ENCODE results near the gene ADAM17.

ADAM17 gene

GRCh38 chr2:9480157-9480556 lies 75.5 kb downstream of the ADAM17 start:
- no peak overlapping the region for H4K91ac ChIP-seq (ENCODE audit: low read depth, low read length, poor library complexity)
- no peak overlapping the region for H2BK120ac ChIP-seq (ENCODE audit: low read depth, low read length)
- no CpG with 5 or more reads among the region's 4 CpGs for whole genome bisulfite sequencing, 2 donors (ENCODE audit: extremely low coverage in 2 of 2, insufficient read length in 2 of 2, insufficient replicate concordance in 1 of 2)
- H2BK12ac ChIP-seq (ENCODE audit: low read length), result no peak overlapping the region
- H3K4me2 ChIP-seq (ENCODE audit: insufficient read depth, low read length, poor library complexity, severe bottlenecking), result no peak overlapping the region
- peaks cover 0 to 4% of the 10 kb centered on the region in 2 donors for H3K9me3 ChIP-seq (replicated peaks in 1 of 2; ENCODE audit: control insufficient read depth in 2 of 2, insufficient read depth in 1 of 2, low read depth in 1 of 2, low read length in 2 of 2)
- H2AFZ ChIP-seq (ENCODE audit: low read length), result no peak overlapping the region
- no peak overlapping the region for H3K14ac ChIP-seq (ENCODE audit: low read length)
- H3K4me3 ChIP-seq (ENCODE audit: low read length in 2 of 2), result no peak overlapping the region
- H2BK5ac ChIP-seq (ENCODE audit: low read length), result no peak overlapping the region
- H3K4me1 ChIP-seq (ENCODE audit: control insufficient read depth in 2 of 2, insufficient read depth in 1 of 2, low read depth in 1 of 2, low read length in 2 of 2), result peaks cover 0 to 4% of the 10 kb centered on the region in 2 donors
- H3K23ac ChIP-seq (ENCODE audit: low read depth, low read length, poor library complexity), result no peak overlapping the region
- no peak overlapping the region for H4K8ac ChIP-seq (ENCODE audit: low read depth, low read length)
- no peak overlapping the region for H3K9ac ChIP-seq (ENCODE audit: low read depth, low read length, poor library complexity)
- DNase-seq (ENCODE audit: low spot score), result no peak
- H3K27ac ChIP-seq (replicated peaks; ENCODE audit: low read length), result no peak overlapping the region
- no peak overlapping the region for H3K4ac ChIP-seq (ENCODE audit: low read length)
- no peak overlapping the region for H2BK15ac ChIP-seq (ENCODE audit: low read length)
- H3K36me3 ChIP-seq (replicated peaks in 1 of 2; ENCODE audit: control insufficient read depth in 2 of 2, insufficient read depth in 2 of 2, low read length in 2 of 2), result peaks cover 18 to 52% of the 10 kb centered on the region in 2 donors
- H2AK5ac ChIP-seq (ENCODE audit: low read depth, low read length), result no peak overlapping the region
- H3K79me1 ChIP-seq (ENCODE audit: low read depth, low read length), result no peaks in the 10 kb centered on the region
- no peak overlapping the region for H3K18ac ChIP-seq (ENCODE audit: low read length)
- H3K27me3 ChIP-seq (ENCODE audit: control insufficient read depth in 3 of 3, insufficient read depth in 3 of 3, low read depth in 1 of 3, low read length in 3 of 3), result no peaks in the 10 kb centered on the region

GRCh38 chr2:9478526-9478925 lies 77.1 kb downstream of the ADAM17 start:
- peaks cover 8 to 43% of the 10 kb centered on the region in 2 donors for H3K36me3 ChIP-seq (replicated peaks in 1 of 2; ENCODE audit: control insufficient read depth in 2 of 2, insufficient read depth in 2 of 2, low read length in 2 of 2)
- H2AFZ ChIP-seq (ENCODE audit: low read length), result no peak overlapping the region
- no peak overlapping the region for H3K18ac ChIP-seq (ENCODE audit: low read length)
- H3K23ac ChIP-seq (ENCODE audit: low read depth, low read length, poor library complexity), result no peak overlapping the region
- H2BK12ac ChIP-seq (ENCODE audit: low read length), result no peak overlapping the region
- no peak overlapping the region for H4K8ac ChIP-seq (ENCODE audit: low read depth, low read length)
- no CpG with 5 or more reads among the region's 3 CpGs for WGBS, 2 donors (ENCODE audit: extremely low coverage in 2 of 2, insufficient read length in 2 of 2, insufficient replicate concordance in 1 of 2)
- H3K4me3 ChIP-seq (ENCODE audit: low read length in 2 of 2), result no peak overlapping the region
- H3K9ac ChIP-seq (ENCODE audit: low read depth, low read length, poor library complexity), result no peak overlapping the region
- H3K14ac ChIP-seq (ENCODE audit: low read length), result no peak overlapping the region
- H2AK5ac ChIP-seq (ENCODE audit: low read depth, low read length), result no peak overlapping the region
- H3K4ac ChIP-seq (ENCODE audit: low read length), result no peak overlapping the region
- peaks cover 0 to 6% of the 10 kb centered on the region in 2 donors for H3K9me3 ChIP-seq (replicated peaks in 1 of 2; ENCODE audit: control insufficient read depth in 2 of 2, insufficient read depth in 1 of 2, low read depth in 1 of 2, low read length in 2 of 2)
- H4K91ac ChIP-seq (ENCODE audit: low read depth, low read length, poor library complexity), result no peak overlapping the region
- no peak for DNase-seq (ENCODE audit: low spot score)
- H3K4me1 ChIP-seq (ENCODE audit: control insufficient read depth in 2 of 2, insufficient read depth in 1 of 2, low read depth in 1 of 2, low read length in 2 of 2), result peaks cover 0 to 4% of the 10 kb centered on the region in 2 donors
- no peak overlapping the region for H2BK5ac ChIP-seq (ENCODE audit: low read length)
- no peaks in the 10 kb centered on the region for H3K79me1 ChIP-seq (ENCODE audit: low read depth, low read length)
- no peak overlapping the region for H3K4me2 ChIP-seq (ENCODE audit: insufficient read depth, low read length, poor library complexity, severe bottlenecking)
- peak overlapping the region; percentile 22 for H3K27ac ChIP-seq (replicated peaks; ENCODE audit: low read length)
- H3K27me3 ChIP-seq (ENCODE audit: control insufficient read depth in 3 of 3, insufficient read depth in 3 of 3, low read depth in 1 of 3, low read length in 3 of 3), result no peaks in the 10 kb centered on the region
- no peak overlapping the region for H2BK120ac ChIP-seq (ENCODE audit: low read depth, low read length)
- H2BK15ac ChIP-seq (ENCODE audit: low read length), result no peak overlapping the region

- no peaks in the 10 kb centered on the region for H3K79me1 ChIP-seq (ENCODE audit: low read depth, low read length)
- no peak overlapping the region for H3K4me3 ChIP-seq (ENCODE audit: low read length in 2 of 2)
- no peak for DNase-seq (ENCODE audit: low spot score)
- no peak overlapping the region for H3K4me2 ChIP-seq (ENCODE audit: insufficient read depth, low read length, poor library complexity, severe bottlenecking)
- no peak overlapping the region for H2BK5ac ChIP-seq (ENCODE audit: low read length)
- H3K18ac ChIP-seq (ENCODE audit: low read length), result no peak overlapping the region
- H3K9me3 ChIP-seq (replicated peaks in 1 of 2; ENCODE audit: control insufficient read depth in 2 of 2, insufficient read depth in 1 of 2, low read depth in 1 of 2, low read length in 2 of 2), result peaks cover 0 to 6% of the 10 kb centered on the region in 2 donors
- H3K36me3 ChIP-seq (replicated peaks in 1 of 2; ENCODE audit: control insufficient read depth in 2 of 2, insufficient read depth in 2 of 2, low read length in 2 of 2), result peaks cover 5 to 43% of the 10 kb centered on the region in 2 donors
- no peak overlapping the region for H3K9ac ChIP-seq (ENCODE audit: low read depth, low read length, poor library complexity)
- no peak overlapping the region for H2AFZ ChIP-seq (ENCODE audit: low read length)
- no CpG with 5 or more reads among the region's 7 CpGs for WGBS, 2 donors (ENCODE audit: extremely low coverage in 2 of 2, insufficient read length in 2 of 2, insufficient replicate concordance in 1 of 2)
- H2BK120ac ChIP-seq (ENCODE audit: low read depth, low read length), result no peak overlapping the region
- H4K8ac ChIP-seq (ENCODE audit: low read depth, low read length), result no peak overlapping the region
- H3K14ac ChIP-seq (ENCODE audit: low read length), result no peak overlapping the region
- no peak overlapping the region for H3K27ac ChIP-seq (replicated peaks; ENCODE audit: low read length)
- no peak overlapping the region for H3K4ac ChIP-seq (ENCODE audit: low read length)
- no peak overlapping the region for H2BK12ac ChIP-seq (ENCODE audit: low read length)
- H3K4me1 ChIP-seq (ENCODE audit: control insufficient read depth in 2 of 2, insufficient read depth in 1 of 2, low read depth in 1 of 2, low read length in 2 of 2), result peaks cover 0 to 4% of the 10 kb centered on the region in 2 donors
- H4K91ac ChIP-seq (ENCODE audit: low read depth, low read length, poor library complexity), result no peak overlapping the region
- no peak overlapping the region for H2BK15ac ChIP-seq (ENCODE audit: low read length)
- no peaks in the 10 kb centered on the region for H3K27me3 ChIP-seq (ENCODE audit: control insufficient read depth in 3 of 3, insufficient read depth in 3 of 3, low read depth in 1 of 3, low read length in 3 of 3)
- H2AK5ac ChIP-seq (ENCODE audit: low read depth, low read length), result no peak overlapping the region
- no peak overlapping the region for H3K23ac ChIP-seq (ENCODE audit: low read depth, low read length, poor library complexity)
Measured at GRCh38 chr2:9477914-9478313, 77.7 kb downstream of the ADAM17 start.

DNA sequence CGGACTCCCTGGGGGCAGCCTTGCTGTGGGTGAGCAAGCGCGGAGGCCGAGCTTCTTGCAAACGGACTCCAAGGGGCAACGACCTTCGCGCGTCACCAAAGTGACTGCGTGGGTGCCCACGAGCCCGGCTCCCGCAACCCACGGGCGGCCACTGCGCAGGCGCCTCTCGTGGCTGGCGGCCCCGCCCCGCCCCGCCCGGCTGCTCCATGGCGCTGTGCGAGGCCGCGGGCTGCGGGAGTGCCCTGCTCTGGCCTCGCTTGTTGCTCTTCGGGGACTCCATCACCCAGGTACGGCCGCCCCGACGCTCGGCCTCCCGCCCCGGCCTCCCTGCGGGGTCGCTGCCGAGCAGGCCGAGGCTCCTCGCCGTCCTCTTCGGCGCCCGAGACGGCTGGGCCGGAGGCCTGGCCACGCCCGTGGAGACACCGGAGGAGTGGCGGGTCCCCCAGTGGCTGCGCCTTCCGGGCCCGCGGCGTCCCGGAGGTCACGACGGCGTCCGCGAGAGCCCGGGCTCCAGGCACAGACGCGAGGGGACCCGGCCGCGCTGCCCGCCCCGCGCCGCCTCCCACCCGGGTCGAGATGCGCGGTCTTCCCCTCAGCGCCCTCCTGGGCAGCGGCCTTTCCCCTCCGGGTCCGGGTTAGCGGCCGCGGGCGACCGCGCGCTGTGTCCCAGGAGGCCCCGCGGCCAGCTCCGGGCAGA lies 81.1 kb downstream of the ADAM17 start, which contains the start of gene IAH1:
IAH1 (plus strand) TSS at position 191 of the 697 bp plus-strand sequence; CDS start at position 207, 16 bp downstream.
- DNase-seq (ENCODE audit: low spot score), result no peak
- Histone ChIP-seq H3K79me1 (ENCODE audit: low read depth, low read length) (no peaks in the 10 kb centered on the region), H3K27me3 (ENCODE audit: control insufficient read depth in 3 of 3, insufficient read depth in 3 of 3, low read depth in 1 of 3, low read length in 3 of 3) (no peaks in the 10 kb centered on the region), H2AFZ (ENCODE audit: low read length) (no peak within 1 kb of the TSS), H4K8ac (ENCODE audit: low read depth, low read length) (no peak within 1 kb of the TSS), H3K36me3 (replicated peaks in 1 of 2; ENCODE audit: control insufficient read depth in 2 of 2, insufficient read depth in 2 of 2, low read length in 2 of 2) (peaks cover 10 to 51% of the 10 kb centered on the region in 2 donors), H3K9ac (ENCODE audit: low read depth, low read length, poor library complexity) (peak within 1 kb of the TSS; percentile 61), H3K14ac (ENCODE audit: low read length) (no peak within 1 kb of the TSS), H3K4me1 (ENCODE audit: control insufficient read depth in 2 of 2, insufficient read depth in 1 of 2, low read depth in 1 of 2, low read length in 2 of 2) (peaks cover 0 to 4% of the 10 kb centered on the region in 2 donors), H2BK5ac (ENCODE audit: low read length) (no peak within 1 kb of the TSS), H2BK15ac (ENCODE audit: low read length) (no peak within 1 kb of the TSS), H2BK12ac (ENCODE audit: low read length) (no peak within 1 kb of the TSS), H2BK120ac (ENCODE audit: low read depth, low read length) (no peak within 1 kb of the TSS), H3K4ac (ENCODE audit: low read length) (no peak within 1 kb of the TSS), H4K91ac (ENCODE audit: low read depth, low read length, poor library complexity) (no peak within 1 kb of the TSS), H3K23ac (ENCODE audit: low read depth, low read length, poor library complexity) (no peak within 1 kb of the TSS), H3K9me3 (replicated peaks in 1 of 2; ENCODE audit: control insufficient read depth in 2 of 2, insufficient read depth in 1 of 2, low read depth in 1 of 2, low read length in 2 of 2) (peaks cover 0 to 6% of the 10 kb centered on the region in 2 donors), H3K4me3 (ENCODE audit: low read length in 2 of 2) (peak within 1 kb of the TSS in 1 of 2 donors; percentile 82), H3K18ac (ENCODE audit: low read length) (peak within 1 kb of the TSS; percentile 30), H3K4me2 (ENCODE audit: insufficient read depth, low read length, poor library complexity, severe bottlenecking) (peak within 1 kb of the TSS; percentile 21), H2AK5ac (ENCODE audit: low read depth, low read length) (no peak within 1 kb of the TSS), H3K27ac (replicated peaks; ENCODE audit: low read length) (no peak within 1 kb of the TSS)
- WGBS, 2 donors (ENCODE audit: extremely low coverage in 2 of 2, insufficient read length in 2 of 2, insufficient replicate concordance in 1 of 2), result no CpG with 5 or more reads among the region's 91 CpGs

Data from neuronal stem cell (in vitro differentiated cells).